Measurements from ENCODE around the gene PLXNA1.

The PLXNA1 gene

GRCh38 chr3:126954141-126954842, 28.6 kb upstream of the PLXNA1 start:
- no peak for DNase-seq

GRCh38 chr3:126955004-126955790, 27.7 kb upstream of the PLXNA1 start:
- DNase-seq = no peak

- no peak for DNase-seq
Measured at GRCh38 chr3:126956361-126956760, 26.6 kb upstream of the PLXNA1 start.

GRCh38 chr3:126956866-126957650, 25.9 kb upstream of the PLXNA1 start:
- no peak for DNase-seq

- no peak for DNase-seq
Measured at GRCh38 chr3:126957776-126958637, 24.9 kb upstream of the PLXNA1 start.

GRCh38 chr3:126958638-126959085, 24.3 kb upstream of the PLXNA1 start:
- no peak for DNase-seq

GRCh38 chr3:126959136-126959920, 23.6 kb upstream of the PLXNA1 start:
- DNase-seq = no peak

GRCh38 chr3:126959921-126960603, 22.9 kb upstream of the PLXNA1 start:
- no peak for DNase-seq

- no peak for DNase-seq
Measured at GRCh38 chr3:126960604-126960995, 22.3 kb upstream of the PLXNA1 start.

- no peak for DNase-seq
Measured at GRCh38 chr3:126961191-126961790, 21.6 kb upstream of the PLXNA1 start.

- DNase-seq = no peak
Measured at GRCh38 chr3:126961791-126962461, 21.0 kb upstream of the PLXNA1 start.

- DNase-seq = no peak
Measured at GRCh38 chr3:126962756-126963155, 20.2 kb upstream of the PLXNA1 start.

GRCh38 chr3:126963261-126964190, 19.4 kb upstream of the PLXNA1 start:
- DNase-seq = no peak

GRCh38 chr3:126964261-126964660, 18.7 kb upstream of the PLXNA1 start:
- no peak for DNase-seq

GRCh38 chr3:126964950-126965349, 18.0 kb upstream of the PLXNA1 start:
- no peak for DNase-seq

GRCh38 chr3:126965526-126966080, 17.3 kb upstream of the PLXNA1 start:
- no peak for DNase-seq

GRCh38 chr3:126967386-126967785, 15.5 kb upstream of the PLXNA1 start:
- DNase-seq = no peak
